HG03064 (cell line): ENCODE data around the gene BCL11A.

Source experiments
- ATAC-seq: cut with Tn5 transposase; IDR thresholded peaks from one replicate; pipeline ENCODE4 v1.9.1; 2021; ENCODE audit warnings: low read depth; ENCODE audit not compliant: unreplicated experiment

The BCL11A gene

DNA sequence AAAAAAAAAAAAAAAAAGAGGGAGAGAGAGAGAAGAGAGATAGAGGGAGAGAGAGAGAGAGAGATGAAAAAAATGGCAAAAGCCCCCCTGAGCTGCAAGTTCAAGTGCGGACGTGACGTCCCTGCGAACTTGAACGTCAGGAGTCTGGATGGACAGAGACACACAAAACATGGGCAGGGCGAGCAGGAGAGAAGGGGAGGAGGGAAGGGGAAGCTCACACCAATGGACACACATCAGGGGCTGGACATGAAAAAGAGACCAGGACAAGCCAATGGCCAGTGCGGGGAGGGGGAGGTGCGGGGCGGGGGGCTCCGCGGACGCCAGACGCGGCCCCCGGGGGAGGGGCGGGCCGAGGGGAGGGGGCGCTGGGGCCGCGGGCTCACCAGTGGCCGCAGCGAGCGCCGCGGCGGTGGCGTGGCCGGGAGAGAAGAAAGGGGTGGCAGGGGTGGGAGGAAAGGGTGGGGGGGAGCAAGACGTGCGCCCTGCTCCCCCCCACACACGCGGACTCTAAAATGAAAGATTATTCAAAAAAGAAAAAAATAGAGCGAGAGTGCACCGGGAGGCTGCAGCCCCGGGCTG is at the start of gene BCL11A:
Gene BCL11A, minus strand, starts transcription at position 160 of the 579 bp plus-strand sequence. CDS start 384 bp downstream, outside the sequence.
- ATAC-seq, result no peak

DNA sequence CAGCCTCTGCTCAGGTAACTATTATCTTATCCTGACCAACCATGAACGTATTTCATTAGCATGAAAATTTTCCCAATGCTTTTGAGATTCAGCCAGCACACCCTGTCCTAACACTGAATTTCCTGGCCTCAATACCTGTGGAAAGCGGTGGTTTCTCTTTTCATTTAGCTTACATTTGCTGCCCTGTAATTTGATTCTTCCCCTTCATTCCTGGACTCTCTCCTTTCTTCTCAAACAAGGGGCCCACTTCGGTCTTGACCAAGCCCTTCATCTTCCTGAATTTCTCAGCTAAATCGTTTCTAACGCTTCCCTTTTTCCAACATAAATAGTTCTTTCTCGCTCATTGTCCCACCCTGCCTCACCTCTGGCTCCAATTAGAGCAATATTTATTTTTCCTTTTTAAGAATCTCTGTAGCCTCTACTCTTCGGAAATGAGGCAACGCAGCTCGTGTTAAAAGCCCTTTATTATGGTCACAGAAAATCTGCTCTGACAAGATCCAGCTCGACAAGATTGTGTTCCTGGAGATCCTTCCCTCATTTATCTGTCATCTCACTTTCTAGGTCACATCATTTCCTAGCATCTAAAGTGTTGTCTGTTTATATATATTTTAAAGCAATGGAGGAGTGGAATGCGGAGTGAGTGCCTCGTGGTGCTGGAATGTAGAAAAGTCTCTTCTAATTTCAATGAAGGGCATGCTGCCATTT is 49.5 kb upstream of the BCL11A start:
- no peak for ATAC-seq

DNA sequence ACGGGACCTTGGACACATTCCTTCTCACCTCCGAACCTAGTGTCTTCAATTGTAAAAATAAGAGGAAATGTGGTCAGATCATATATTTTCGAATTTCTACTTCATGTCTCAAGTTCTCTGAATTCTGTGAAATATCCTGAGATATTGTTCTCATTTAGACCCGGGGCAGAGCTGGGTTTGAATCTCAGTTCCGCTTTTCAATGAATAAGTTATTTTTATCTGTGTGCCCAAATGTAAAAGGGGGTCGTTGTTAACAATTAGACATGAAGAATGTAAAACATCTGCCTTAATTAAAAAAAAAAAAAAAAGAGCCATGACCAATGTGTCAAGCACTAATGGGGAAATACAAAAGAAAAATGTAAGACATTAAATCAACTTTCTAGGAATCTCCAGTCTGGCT is 48.9 kb upstream of the BCL11A start:
- no peak for ATAC-seq

DNA sequence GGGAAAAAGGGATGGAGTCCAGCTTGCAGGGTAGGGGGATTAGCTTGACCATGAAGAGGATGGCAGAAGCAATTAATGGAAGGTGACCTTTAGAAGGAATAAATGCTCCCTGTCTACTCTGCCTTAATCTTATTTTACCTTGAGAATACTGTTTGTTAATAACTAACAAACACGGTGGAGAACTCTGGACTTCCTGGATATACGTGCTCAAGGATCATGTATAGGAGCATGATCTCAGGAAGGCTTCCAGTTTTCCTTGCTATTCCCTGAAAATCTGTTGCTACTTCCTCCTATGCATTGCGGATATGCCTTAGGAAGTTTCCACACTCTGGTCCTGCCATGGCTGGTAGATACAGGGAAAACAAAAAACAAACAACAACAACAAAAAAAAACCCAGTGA is 44.8 kb upstream of the BCL11A start:
- no peak for ATAC-seq

DNA sequence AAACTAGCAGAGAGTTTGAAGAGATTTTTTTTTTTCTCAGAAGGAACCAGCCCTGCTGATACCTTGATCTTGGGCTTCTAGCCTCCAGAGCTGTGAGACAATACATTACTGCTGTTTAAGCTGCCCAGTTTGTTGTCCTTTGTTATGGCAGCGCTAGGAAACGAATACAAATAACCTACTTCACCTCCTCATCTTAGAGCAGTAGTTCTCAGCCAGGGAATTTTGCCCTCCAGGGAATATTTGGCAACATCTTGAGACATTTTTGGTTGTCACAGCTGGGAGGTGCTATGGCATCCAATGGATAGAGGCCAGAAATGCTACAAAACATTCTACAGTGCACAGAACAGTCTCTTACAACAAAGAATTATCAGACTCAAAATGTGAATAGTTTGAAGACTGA is 43.9 kb upstream of the BCL11A start:
- no peak for ATAC-seq

DNA sequence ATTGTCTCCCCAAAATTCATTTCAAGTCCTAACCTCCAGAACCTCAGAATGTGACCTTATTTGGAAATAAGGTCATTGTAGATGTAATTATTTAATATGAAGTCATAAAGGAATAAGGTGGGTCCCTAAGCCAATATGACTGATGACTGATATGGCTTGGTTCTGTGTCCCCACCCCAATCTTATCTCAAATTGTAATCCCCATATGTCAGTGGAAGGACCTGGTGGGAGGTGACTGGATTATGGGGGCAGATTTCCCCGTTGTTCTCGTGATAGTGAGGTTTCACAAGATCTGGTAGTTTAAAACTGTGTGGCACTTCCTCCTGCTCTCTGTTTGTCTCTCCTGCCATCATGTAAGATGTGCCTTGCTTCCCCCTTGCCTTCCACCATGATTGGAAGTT is 43.0 kb upstream of the BCL11A start:
- ATAC-seq, result no peak

DNA sequence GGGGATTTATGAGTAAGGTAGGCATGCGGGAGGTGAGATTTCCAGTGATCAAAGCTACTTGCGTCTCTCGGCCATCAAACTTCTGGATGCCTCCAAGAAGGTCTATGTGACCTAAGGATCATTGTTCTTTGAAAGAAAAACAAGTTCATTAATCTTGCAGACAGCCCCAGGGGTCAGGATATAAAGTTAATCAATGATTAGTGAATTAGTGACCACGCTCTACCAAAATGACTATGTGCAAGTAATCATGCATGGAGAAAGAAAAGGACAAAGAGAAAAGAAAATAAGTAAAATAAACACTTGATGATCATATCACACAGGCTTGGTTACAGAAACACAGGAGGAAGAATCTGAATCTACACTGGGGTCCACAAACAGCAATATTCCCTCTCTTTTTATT is 42.5 kb upstream of the BCL11A start:
- ATAC-seq, result no peak

DNA sequence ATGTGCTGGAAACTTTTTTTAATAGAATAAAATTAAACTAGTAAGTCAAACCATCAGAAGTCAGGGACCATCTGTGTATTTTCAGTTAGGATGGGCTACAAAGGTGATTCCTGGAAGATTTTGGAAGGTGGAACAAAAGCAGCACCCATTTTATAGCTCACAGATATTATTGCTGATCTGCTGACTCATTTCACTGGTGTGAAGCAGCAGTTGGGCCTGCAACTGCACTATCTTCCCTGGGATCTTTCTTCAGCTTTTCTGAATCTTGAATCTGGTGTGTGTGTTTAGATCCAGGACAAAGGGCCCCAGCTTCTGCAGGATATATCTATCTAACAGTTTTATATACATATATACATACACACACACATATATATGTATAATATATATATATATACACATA is 35.6 kb upstream of the BCL11A start:
- no peak for ATAC-seq

DNA sequence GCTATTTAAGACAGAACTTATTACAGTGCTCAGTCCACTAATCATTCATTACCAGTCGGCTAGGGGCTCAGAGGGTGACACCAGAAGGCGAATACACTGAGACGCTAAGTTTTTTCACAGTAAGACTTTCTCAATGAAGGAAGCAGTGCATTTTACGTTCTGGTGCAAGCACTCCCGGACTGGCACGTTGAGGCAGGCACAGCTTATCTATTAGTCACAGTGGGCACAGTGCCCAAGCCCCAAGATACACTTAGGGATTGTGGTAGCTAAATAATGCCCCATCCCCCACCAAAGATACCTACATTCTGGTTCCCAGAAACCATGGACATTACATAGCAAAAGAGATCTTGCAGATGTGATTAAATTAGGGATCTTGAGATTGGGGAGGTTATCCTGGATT is 32.6 kb upstream of the BCL11A start:
- no peak for ATAC-seq

DNA sequence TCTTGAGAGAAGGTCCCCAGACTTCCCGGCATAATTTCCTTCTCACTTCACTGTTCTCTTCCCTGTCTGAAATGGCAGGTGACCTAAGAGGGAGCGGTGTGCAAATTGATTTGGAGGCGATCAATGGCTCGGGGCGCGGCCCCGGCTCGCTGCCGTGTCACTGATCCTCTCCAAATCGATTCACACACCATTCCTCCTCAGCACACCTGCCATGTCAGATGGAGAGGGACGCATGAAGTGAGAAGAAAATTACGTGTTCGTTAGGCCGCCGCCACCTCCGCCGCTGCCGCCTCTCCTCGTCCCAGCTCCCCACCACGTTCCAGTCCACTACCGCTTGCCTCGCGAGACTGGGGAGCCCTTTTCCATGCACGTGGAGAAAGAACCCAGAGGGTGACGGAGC is 31.8 kb upstream of the BCL11A start:
- no peak for ATAC-seq

DNA sequence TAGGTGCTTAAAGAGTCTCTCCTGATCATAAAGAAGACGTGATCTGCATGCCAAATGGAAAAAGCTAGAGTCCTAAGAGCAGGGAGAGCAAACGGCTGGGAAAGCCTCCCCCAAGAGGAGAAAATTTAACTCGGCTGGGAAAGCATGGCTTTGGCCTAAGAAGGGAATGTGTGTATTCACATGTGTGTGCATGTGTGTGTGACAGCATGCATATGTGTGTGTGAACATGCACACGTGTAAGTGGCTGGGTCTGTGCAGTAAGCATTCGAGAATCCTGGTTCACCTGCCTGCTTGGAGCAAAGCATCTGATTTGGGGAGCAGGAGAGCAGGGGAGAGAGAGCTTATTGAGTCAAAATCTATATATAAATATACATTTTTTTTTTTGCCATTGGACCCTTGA is 30.1 kb upstream of the BCL11A start:
- no peak for ATAC-seq

DNA sequence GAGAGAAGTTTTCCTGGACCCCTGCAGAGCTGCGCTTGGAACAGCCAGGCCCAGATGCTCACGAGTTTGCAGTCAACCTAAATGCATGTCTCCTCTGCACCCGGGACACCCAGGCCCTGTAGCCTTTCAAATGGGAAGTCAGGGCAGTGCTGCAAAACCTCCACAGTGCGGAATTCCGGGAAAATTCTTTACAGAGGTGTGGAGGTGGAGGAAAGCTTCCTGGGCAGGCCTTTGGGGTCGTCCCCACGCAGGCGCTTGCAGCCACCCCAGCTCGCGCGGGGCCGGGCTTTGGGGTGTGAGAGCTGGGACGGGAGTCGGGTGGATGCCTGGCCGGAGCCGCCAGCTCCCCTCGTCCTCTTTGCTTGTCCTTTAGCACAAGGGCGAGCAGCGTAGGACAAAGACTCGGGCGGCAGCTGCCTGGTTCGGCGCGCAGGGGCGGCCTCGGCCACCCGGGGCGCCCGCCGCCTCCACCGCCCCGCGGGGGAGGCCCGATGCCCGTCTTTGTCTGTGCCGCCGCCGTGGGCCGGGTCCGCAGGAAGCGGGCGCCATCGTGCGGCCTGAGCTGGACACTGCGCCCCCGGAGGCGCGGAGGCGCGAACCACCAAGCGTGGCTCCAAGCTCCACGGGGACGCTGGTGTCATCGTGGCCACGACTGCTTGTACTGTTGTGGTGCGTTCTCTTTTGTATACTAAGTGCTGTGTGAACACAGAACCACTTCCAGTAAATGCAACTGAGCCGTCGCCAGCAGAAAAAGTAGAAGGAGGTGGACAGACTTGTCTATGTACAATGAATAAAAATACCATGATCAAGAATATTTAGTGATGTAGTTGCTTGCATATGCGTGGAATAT is 28.2 kb upstream of the BCL11A start:
- peak; percentile 97 for ATAC-seq

DNA sequence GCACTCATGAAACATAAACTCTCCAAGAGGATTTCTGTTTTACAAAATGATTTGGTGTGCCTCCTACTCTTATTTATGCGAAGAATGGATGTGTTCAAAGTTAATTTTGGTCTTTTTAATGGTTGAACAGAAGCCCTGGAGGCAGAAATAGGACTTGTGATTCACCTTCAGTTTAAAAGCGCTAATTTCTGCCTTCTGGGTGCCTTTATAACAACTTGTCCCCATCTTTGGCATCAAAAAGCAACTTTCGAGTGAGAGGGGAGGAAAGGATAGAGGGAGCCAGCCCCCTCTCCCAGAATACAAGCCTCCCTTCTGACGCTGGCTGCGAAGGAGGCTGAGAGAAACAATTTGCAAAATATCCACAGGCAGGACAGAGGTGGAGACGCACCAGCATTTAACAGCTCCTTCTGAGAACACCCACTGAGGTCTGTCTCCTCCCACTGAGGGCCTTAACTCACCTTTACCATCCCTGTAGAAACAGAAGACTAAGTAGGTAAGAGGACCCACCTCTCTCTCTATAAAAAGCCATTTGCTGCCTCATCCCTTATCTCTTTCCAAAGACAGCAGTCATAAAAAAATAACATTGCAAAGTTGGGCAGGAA is 24.3 kb upstream of the BCL11A start:
- ATAC-seq, result no peak

DNA sequence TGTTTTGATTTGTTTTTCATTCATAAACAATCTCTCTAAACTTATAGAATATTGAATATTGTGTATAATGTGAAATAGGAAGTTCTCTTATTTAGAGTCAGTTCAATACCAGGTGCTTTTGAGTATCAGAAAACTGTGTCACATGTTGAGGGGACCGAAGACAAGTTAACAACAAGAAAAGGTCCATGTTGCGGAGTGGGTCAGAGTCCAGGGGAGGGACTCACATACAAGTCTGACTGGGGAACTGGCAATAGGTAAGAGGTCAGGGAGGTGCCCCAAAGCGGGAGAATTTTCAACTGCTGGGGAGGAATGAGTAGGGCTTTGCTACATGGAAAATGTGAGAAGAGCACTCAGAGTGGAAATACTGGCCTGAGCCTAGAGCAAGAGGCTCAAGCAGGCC is 19.8 kb upstream of the BCL11A start:
- ATAC-seq, result no peak

DNA sequence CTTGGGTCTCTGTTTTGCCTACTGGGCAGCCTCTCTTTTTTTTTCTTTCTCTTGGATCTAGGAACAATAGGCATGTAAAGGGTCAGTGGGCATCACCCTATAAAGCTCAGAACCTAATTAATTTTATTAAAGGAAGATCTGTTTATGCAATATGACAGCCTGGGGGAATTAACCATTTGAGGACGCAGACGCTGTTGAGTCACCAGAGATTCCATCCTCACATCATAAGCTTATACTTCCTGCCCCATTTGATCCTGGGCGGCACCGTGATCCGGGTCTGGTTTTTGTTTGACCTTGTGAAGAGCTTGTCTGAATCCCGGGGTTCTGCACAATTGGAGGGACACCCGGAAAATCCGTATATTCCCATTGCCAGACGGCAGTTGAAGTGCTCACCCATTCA is 16.8 kb upstream of the BCL11A start:
- no peak for ATAC-seq

DNA sequence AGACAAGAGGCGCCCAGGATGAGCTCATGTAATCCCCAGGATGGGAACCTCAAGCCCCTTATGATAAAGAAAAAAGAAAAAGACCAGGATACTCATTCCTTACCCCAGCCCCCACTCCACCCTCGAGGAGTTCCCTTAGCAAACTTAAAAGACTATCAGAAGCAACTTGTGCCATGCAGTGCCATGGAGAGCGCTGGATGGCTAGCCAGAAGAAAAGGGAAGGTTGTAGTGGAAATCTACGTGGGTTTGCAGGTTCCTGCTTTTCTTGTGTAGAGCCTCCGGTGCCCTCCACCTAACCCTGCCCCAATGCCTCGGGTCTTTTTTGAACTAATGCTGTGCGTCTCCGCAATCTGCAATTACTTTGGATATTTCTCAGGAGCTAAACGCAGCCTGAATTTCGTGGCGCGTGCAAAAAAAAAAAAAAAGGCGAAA is 16.2 kb upstream of the BCL11A start:
- no peak for ATAC-seq

DNA sequence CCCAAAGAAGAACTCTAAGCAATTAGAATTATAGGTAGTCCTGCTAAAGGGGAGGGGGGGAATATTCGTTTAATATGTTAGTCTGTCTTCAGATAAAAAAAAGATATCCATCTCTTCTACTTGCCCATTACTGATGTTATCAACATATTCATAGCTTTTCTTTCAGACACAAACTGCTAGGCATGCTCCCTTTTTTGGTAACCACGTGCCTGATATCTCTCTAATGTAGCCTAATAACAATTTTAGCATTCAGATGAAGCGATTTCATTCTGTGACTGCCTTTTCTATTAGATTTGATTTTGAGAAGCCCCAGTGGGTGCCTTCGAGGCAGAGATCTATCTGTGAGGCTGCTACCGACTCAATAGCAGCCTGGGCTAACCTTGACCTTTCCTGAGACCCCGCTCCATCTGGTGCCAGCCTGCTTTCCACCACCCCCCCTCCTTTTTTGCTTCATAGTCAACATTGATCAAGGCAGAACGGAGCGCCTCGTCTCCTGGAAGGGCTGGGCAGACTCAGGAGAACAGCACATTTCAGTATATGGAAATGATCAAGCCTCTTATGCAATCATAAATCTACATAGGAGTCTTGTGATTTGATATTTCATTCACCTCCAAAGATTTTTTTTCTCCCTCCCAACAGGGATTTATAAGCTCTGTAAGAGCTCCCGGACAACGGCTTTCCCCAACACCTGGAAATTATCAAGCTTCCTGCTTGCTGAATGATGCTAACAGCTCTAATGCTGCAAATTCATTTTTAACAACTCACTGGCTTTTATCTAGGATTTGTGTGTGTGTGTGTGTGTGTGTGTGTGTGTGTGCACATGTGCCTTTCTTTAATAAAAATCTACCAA is 14.7 kb upstream of the BCL11A start:
- no peak for ATAC-seq

DNA sequence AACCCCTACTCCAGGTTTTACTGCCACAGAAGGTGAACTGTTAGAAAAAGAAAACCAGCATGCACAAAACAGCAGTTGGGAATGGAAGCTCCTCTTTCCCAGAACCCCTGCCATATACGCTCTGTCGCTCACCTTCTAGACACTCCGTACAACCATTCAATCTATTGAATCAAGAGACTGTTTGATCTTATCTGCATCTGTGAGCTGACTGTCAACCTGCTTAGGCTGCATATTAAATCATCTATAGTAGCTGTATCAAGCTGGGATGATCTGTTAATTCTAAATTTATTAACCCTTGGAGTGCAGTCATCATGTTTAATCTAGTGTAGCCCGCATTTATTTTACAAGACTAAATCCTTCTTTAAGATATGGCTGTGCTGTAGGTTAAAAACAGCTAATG is 13.6 kb upstream of the BCL11A start:
- ATAC-seq, result no peak

DNA sequence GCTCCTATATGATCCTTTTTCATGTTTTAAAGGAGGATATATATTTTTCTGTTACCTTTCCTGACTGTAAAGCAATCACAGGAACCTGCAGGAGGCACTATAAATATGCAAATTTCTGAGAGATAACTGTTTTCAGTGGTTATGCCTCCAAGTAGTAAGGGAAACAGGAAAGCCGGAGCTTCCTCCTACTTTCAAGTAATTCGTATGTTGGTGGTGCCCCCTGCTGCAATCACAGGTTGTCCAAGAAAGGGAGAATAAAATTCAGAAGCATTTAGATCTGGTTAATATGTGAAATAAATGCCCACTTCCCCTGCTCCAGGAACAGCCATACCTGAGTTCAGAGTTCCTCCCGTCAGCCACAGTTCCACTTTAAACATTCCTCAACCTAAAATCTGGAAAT is 12.0 kb upstream of the BCL11A start:
- no peak for ATAC-seq
